Panc1 (cell line): Measurements from ENCODE around the gene PCBD1. TPM values are rescaled to one million over a fixed set of nuclear protein-coding genes. Genes with fewer than 3 reads are reported as not detected.

ENCODE experiments used
- ATAC-seq: fragments of 200-7000 bp; cut with Tn5 transposase; 2 replicates; pipeline ENCODE4 v1.9.1; 2020; ENCODE audit warnings: mild to moderate bottlenecking, moderate library complexity
- BruUV-seq: library from RNA; stranded (reverse); fragments of 400-500 nt; replicated peaks from 2 replicates; lab custom pipeline; 2021; lab: Mats Ljungman, UMichigan
- CTCF ChIA-PET: fragments of 300-600 bp; sonication (Branson Sonifier 250); formaldehyde crosslinking; loops from one replicate; lab custom pipeline; 2022; ENCODE audit warnings: antibody characterized with exemption; lab: Charles Lee
- POLR2A ChIA-PET: fragments of 300-600 bp; sonication (Branson Sonifier 250); formaldehyde crosslinking; loops from one replicate; lab custom pipeline; 2022; ENCODE audit warnings: antibody characterized with exemption; lab: Charles Lee
- DNase-seq: peaks from one replicate; pipeline ENCODE4 v3.0.0-alpha.2; 2010; ENCODE audit warnings: low read depth, low spot score
- H3K27ac ChIP-seq: 2 replicates; pipeline ENCODE4 v1.5.1; 2011; ENCODE audit warnings: mild to moderate bottlenecking, low read length, inconsistent platforms
- H3K27me3 ChIP-seq: fragments of 200-500 bp; sonication (Bioruptor generic); 2 replicates; pipeline ENCODE4 v1.6.0; 2014; ENCODE audit warnings: low read length, inconsistent platforms; ENCODE audit not compliant: control insufficient read depth, insufficient read depth
- H3K36me3 ChIP-seq: fragments of 200-500 bp; sonication (Bioruptor generic); 2 replicates; pipeline ENCODE4 v1.5.1; 2014; ENCODE audit warnings: inconsistent platforms, mild to moderate bottlenecking, low read length, moderate library complexity; ENCODE audit not compliant: control insufficient read depth, insufficient read depth
- H3K4me1 ChIP-seq: 2 replicates; pipeline ENCODE4 v1.5.1; 2011; ENCODE audit warnings: inconsistent platforms, mild to moderate bottlenecking, low read length, moderate library complexity; ENCODE audit not compliant: control insufficient read depth, insufficient read depth
- H3K4me3 ChIP-seq, 2 experiments: 2 replicates each; pipeline ENCODE4 v1.5.1; 2011 to 2012; ENCODE audit warnings: low read depth in 2 of 2, low read length in 2 of 2, mild to moderate bottlenecking in 2 of 2, inconsistent platforms in 1 of 2, moderate library complexity in 1 of 2
- H3K9me3 ChIP-seq: fragments of 200-500 bp; sonication (Bioruptor generic); 2 replicates; pipeline ENCODE4 v1.5.1; 2014; ENCODE audit warnings: low read depth, mild to moderate bottlenecking, inconsistent platforms, low read length, moderate library complexity; ENCODE audit not compliant: control insufficient read depth, insufficient read depth
- POLR2AphosphoS5 ChIP-seq: IDR thresholded peaks from 2 replicates; pipeline ENCODE4 v1.6.1; 2012; ENCODE audit warnings: mild to moderate bottlenecking, low read depth, low read length, moderate library complexity
- SIN3A ChIP-seq: IDR thresholded peaks from 2 replicates; pipeline ENCODE4 v1.6.1; 2012; ENCODE audit warnings: low read depth, mild to moderate bottlenecking, low read length, moderate library complexity, borderline replicate concordance; ENCODE audit not compliant: insufficient read depth
- TCF7L2 ChIP-seq: IDR thresholded peaks from 2 replicates; pipeline ENCODE4 v1.6.1; 2011; ENCODE audit warnings: mild to moderate bottlenecking, low read depth, low read length, inconsistent platforms
- in situ Hi-C: cut with HindIII; loops from 2 replicates; pipeline ENCODE4 v1.10.0; 2016; ENCODE audit warnings: low sequenced_read_pairs, low pct_unique_long_range_greater_than_20kb
- intact Hi-C: fragments of 100-400 bp; cut with micrococcal nuclease; formaldehyde crosslinking; loops from one replicate; pipeline ENCODE4 v1.10.0; 2022; ENCODE audit not compliant: unreplicated experiment
- total RNA-seq: library from RNA; stranded (reverse); gene quantifications from one replicate; pipeline ENCODE4 v1.2.1, GENCODE V29; 2021; ENCODE audit not compliant: unreplicated experiment
- TF ChIP-seq, protein P1 (sequence below), 2 experiments: IDR thresholded peaks; 2 replicates each; pipeline ENCODE4 v1.6.1; 2011 to 2012; ENCODE audit warnings: low read depth in 2 of 2, control low read depth in 1 of 2, low read length in 1 of 2, mild to moderate bottlenecking in 1 of 2, moderate library complexity in 1 of 2; ENCODE audit not compliant: insufficient read depth in 1 of 2
- TF ChIP-seq, protein P2 (sequence below): fragments of 450-650 bp; IDR thresholded peaks from 2 replicates; pipeline ENCODE4 v1.5.1; 2017; ENCODE audit warnings: mild to moderate bottlenecking

PCBD1 gene
- total RNA-seq, 1 experiment from 2014 or later: 122 TPM

DNA sequence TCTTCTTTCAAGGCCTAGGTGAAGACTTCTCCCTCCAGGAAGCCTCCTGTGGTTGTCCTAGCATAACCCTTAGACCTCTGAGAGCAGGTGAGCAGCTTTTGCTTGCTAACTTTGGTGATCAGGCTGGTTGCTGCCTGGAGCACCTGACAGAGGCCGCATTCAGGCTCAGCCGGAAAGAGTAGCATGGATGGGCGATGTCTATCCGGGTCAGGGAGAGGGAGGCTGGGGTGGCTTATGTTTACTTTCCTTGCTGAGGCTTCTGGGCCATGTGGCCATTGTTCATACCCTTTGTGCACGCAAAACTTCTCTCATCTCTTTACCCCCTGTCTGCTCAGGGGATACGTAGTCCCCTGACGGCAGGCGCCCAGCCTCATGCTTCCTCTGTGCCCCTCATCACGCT lies 27.4 kb upstream of the PCBD1 start:
- H3K4me3 ChIP-seq: no peak overlapping the region
- no peaks in the 10 kb centered on the region for H3K4me1 ChIP-seq
- H3K36me3 ChIP-seq: no peaks in the 10 kb centered on the region
- H3K27ac ChIP-seq: no peak overlapping the region
- no peaks in the 10 kb centered on the region for H3K9me3 ChIP-seq
- ATAC-seq (no peak), DNase-seq (no peak)
- CTCF ChIA-PET: no interaction called here
- no peak for TF ChIP-seq TCF7L2
- TF ChIP-seq SIN3A: no peak
- TF ChIP-seq, protein P1, sequence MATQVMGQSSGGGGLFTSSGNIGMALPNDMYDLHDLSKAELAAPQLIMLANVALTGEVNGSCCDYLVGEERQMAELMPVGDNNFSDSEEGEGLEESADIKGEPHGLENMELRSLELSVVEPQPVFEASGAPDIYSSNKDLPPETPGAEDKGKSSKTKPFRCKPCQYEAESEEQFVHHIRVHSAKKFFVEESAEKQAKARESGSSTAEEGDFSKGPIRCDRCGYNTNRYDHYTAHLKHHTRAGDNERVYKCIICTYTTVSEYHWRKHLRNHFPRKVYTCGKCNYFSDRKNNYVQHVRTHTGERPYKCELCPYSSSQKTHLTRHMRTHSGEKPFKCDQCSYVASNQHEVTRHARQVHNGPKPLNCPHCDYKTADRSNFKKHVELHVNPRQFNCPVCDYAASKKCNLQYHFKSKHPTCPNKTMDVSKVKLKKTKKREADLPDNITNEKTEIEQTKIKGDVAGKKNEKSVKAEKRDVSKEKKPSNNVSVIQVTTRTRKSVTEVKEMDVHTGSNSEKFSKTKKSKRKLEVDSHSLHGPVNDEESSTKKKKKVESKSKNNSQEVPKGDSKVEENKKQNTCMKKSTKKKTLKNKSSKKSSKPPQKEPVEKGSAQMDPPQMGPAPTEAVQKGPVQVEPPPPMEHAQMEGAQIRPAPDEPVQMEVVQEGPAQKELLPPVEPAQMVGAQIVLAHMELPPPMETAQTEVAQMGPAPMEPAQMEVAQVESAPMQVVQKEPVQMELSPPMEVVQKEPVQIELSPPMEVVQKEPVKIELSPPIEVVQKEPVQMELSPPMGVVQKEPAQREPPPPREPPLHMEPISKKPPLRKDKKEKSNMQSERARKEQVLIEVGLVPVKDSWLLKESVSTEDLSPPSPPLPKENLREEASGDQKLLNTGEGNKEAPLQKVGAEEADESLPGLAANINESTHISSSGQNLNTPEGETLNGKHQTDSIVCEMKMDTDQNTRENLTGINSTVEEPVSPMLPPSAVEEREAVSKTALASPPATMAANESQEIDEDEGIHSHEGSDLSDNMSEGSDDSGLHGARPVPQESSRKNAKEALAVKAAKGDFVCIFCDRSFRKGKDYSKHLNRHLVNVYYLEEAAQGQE (IDR thresholded peaks at IDR 0.05; ENCODE audit: insufficient read depth in 1 of 2, low read depth in 2 of 2, low read length in 1 of 2): no peak
- TF ChIP-seq, protein P2, sequence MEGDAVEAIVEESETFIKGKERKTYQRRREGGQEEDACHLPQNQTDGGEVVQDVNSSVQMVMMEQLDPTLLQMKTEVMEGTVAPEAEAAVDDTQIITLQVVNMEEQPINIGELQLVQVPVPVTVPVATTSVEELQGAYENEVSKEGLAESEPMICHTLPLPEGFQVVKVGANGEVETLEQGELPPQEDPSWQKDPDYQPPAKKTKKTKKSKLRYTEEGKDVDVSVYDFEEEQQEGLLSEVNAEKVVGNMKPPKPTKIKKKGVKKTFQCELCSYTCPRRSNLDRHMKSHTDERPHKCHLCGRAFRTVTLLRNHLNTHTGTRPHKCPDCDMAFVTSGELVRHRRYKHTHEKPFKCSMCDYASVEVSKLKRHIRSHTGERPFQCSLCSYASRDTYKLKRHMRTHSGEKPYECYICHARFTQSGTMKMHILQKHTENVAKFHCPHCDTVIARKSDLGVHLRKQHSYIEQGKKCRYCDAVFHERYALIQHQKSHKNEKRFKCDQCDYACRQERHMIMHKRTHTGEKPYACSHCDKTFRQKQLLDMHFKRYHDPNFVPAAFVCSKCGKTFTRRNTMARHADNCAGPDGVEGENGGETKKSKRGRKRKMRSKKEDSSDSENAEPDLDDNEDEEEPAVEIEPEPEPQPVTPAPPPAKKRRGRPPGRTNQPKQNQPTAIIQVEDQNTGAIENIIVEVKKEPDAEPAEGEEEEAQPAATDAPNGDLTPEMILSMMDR: no peak
- no peak for TF ChIP-seq POLR2AphosphoS5
- peaks cover 8% of the 10 kb centered on the region for H3K27me3 ChIP-seq
- POLR2A ChIA-PET: no interaction called here
- BruUV-seq: no TSS peak
- intact Hi-C loops (no loop called here), in situ Hi-C loops (no loop called here)

DNA sequence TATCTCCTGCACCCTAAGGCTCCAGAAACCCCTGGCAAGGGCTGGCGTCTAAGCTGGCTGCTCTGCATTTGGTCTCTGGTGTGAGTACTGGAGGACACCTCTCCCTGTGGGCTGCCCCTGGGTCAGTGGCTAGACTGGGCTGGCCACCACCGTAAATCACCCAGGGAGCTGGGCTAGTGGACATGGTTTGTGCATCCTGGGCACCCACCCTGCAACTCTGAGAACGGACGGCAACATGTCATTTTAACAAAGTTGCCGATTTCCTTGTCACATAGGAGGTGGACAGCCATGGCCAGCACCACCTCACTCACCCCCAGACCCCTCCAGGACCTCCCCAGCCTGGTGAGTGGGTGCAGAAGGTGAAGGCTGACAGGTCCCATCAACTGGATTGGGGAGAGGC lies 26.8 kb upstream of the PCBD1 start:
- no TSS peak for BruUV-seq
- ChIA-PET CTCF (no interaction called here), POLR2A (no interaction called here)
- H3K27ac ChIP-seq: no peak overlapping the region
- no peak overlapping the region for H3K4me3 ChIP-seq
- H3K27me3 ChIP-seq: peaks cover 8% of the 10 kb centered on the region; the same call in 1 of the 2 replicates
- in situ Hi-C loops (no loop called here), intact Hi-C loops (no loop called here)
- H3K4me1 ChIP-seq: no peaks in the 10 kb centered on the region
- no peak for ATAC-seq
- no peaks in the 10 kb centered on the region for H3K36me3 ChIP-seq
- no peaks in the 10 kb centered on the region for H3K9me3 ChIP-seq
- TF ChIP-seq, protein P2: no peak
- TF ChIP-seq, protein P1 (IDR thresholded peaks at IDR 0.05; ENCODE audit: insufficient read depth in 1 of 2, low read depth in 2 of 2, low read length in 1 of 2): no peak
- no peak for TF ChIP-seq SIN3A
- TF ChIP-seq TCF7L2: no peak
- TF ChIP-seq POLR2AphosphoS5: no peak
- DNase-seq: no peak
